ENCODE measurements around the gene SCYGR8.

GRCh38 chr2:227781841-227782240 is 36.1 kb downstream of the SCYGR8 start:
- TF ChIP-seq REST (IDR thresholded peaks at IDR 0.05; ENCODE audit: low read depth) (no peak), POLR2AphosphoS5 (IDR thresholded peaks at IDR 0.05; ENCODE audit: low read depth, low read length) (no peak), CTCF (IDR thresholded peaks at IDR 0.05 in 2 of 3, conservative IDR thresholded peaks at IDR 0.05 in 1 of 3; ENCODE audit: borderline replicate concordance in 1 of 3, insufficient read depth in 1 of 3, low read depth in 2 of 3, low read length in 2 of 3) (no peak), FOSL1 (IDR thresholded peaks at IDR 0.05; ENCODE audit: low read depth) (no peak)

All from HCT116 (cell line).